DMS53 (cell line): ENCODE results near the gene SSH3.

Source experiments
- DNase-seq: peaks from one replicate; lab custom pipeline; 2025; lab: John Stamatoyannopoulos, UW

The SSH3 gene

DNA sequence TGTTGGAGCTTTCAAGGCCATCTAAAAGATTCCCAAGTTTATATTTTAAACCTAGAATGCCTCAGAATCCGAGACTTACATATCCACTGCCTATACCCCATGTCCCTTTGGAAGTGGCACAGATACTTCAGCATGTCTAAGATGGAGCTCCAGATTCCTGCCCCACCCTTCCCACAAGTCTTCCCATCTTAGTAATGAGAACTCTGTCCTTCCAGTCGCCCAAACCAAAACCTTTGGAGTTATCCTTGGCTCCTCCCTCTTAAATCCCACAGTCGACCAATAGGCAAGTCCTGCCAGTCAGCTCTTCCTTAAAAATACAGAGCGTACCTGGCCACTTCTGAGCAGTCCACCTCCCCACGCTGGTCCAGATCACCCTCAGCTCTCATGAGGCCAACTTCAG lies 45.7 kb downstream of the SSH3 start:
- no peak for DNase-seq

DNA sequence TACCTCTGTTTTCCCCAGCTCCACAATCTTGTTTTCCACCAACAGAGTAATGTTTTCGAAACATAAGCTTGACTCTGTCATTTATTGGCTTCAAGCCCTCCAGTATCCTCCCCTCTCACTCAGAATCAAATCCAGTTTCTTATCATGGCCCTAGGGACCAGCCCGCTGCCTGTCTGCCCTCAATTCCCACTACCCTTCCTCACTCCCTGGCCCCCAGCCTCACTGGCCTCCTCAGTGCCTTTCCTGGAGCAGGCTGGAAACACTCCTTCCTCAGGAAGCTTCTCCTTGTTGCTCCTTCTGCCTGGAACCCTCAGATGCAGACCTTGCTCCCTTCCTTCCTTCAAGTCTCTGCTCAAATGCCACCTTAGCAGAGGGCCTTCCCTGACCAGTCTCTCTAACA lies 46.1 kb downstream of the SSH3 start:
- DNase-seq = no peak

DNA sequence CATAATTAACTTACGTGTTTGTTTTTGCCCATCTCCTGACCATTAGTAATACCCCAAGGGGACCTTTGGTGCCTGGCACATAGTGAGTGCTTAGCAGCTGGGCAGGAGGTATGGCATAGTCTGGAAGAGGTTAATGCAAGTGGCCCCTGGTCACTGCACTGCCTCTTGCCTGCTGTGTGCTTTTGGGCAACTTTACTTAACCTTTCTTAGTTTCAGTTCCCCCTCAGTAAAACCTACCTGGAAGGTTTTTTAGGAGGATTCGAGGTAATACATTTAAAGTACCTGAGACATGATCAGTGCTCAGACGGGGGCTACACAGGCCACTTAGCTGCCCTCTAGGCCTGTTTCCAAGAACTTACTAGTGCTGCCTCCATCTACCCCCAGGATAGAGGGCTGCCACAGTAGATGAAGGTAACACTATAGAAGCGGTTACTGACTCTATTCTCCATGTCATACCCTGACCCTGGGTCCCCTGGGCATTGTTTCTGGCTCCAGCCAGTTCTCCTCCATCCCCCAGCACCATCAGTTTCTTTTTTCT lies 46.7 kb downstream of the SSH3 start:
- no peak for DNase-seq

DNA sequence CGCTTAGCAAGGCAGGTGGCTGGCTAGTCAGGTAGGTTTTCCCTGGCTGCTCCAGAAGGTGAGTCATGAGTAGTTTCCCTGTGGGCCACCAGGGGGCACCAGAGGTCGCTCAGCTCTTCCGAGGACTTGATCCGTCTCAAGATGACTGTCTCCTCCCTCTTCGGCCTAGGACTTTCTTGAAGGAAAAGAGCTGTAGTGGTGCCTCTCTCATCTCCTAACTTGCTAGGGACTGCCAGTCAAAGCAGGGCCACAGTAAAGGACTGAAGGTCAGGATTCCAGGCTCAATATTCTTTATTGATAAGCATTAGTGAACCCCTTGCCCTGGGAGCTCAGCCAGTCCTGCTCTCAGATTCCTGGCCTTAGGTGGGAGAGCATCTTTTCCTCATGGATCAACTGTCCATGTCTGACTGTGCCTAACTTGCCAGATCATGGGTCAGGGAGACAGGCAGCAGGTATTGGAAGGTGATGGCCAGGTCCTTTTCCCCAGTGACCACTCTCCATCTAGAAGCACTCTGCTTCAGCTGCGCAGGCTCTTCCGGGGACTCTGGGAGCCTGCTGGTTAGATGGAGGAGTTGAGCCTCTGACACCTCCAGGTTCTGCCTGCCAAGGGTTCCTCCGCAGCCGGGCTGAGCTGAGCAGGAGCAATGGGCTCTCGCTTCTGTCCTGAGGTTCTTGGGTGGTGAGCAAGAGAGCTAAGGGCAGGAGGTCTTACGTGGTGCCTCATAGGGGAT lies 48.1 kb downstream of the SSH3 start:
- DNase-seq = peak; percentile 84

DNA sequence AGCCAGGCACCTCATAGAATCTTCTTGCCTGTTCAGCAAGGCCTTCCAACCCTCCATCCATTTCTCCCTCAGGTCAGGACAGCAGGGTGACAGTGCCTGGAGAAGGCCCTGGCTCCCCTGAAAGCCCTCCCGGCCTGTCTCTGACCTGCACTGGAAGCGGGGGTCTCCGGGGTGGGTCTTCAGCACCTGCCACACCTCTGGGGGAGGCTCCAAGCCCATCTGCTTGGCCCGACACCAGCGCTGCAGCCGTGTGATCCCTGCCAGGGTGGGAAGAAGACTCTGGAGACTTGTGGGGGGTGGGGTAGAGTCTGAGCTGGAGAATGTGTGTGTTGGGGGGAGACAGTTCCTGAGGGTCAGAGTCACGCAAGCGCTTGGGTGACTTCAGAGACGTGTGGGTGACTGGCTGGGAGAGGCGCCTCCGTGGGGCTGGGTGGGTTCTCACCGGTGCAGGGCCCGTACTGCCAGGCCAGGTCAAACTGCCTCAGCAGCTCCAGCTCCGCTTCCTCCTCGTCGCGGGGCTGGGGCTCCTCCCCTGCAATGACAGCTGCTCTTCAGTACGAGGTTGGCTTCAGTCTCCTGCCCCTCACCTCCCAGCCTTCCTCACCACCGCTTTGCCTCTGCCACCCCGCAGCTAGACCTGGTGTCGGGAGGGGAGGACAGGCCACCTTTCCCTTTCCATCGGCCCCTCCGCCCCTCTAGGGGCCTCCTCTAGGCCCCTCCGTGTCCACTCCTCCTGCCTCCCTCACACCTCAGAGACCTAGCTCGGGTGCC lies 49.4 kb downstream of the SSH3 start:
- DNase-seq = peak; percentile 96

DNA sequence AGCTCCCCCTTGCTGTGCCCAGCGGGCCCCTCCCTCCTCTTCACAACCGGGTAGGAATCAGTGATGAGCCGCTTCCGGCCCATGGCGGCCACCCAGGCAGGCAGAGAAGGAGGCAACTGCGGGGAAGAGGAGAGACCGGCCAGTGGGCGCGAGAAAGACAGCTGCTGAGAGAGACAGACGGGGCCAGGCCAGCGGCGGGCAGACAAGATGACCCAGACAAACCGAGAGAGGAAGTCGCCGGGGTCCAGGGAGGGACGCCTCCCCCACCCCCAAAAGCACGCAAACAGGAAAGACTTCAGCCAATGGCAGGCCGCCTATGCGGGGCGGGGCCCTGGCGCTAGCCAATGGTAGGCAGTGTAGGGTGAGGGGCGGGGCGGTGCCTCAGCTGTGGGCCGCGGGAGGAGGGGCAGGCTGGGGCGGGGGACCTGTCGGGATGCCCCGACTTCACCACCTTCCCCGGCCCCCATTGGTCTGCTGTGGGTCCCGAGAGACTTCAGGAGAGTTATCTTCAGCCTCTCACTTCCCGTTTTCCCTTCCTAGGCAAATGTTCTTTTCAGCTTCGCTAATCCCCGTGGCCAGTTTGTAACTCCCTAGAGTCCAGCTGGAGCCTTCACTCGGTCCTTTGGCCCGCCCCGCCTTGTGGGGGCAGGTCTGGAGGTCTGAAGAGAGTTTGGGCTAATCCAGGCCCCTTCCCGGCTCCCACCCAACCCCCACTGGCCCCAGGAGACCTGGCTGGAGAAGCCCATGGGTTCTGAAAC lies 50.2 kb downstream of the SSH3 start, which contains the start of gene POLD4:
Gene POLD4, minus strand, starts transcription at position 230 of the 758 bp plus-strand sequence. Its CDS starts 147 bp downstream, at position 83.
- DNase-seq = peak; percentile 99

DNA sequence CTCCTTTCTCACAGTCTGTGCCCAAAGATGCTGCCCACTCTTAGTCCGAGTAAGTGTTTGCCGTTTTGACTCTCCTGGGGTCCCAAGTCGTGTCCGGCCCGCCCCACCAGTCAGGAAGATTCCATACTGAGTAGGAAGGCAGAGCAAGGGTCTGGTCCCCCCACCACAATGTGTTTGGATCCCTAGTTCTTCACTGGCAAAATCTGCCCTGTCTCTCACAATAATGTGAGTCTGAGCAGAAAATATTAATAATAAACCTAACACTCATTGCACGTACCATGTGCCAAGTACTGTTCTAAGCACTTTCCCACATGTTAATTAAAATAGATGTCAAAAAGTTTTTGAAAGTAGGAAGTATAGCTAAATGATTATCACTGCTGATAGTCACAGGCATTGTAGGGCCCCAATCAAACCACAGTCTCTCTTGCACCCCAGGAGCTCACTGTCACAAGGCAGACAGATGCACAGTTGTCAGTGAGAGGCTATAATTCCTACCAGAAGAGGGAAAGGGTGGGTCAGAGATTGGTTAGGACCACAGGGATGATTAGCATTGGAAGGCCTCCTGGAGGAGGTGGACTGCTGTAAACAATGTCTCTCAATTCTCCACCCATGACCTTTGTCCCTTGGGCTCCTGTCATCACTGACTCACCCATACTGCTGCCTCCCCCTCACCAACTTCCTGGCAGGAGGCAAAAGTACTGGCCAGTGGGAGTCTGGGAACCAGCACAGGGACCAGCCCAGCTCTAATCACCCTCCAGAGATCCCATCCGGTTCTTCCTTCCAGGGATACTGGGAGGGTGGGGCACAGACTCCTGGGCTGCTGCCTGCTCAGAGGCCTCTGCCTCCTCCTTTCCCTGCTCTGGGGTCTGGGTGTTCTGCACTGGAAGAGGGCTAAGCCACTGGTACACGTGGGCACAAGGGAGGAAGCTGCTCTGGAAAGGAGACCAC lies 51.0 kb downstream of the SSH3 start:
- DNase-seq = peak; percentile 92

DNA sequence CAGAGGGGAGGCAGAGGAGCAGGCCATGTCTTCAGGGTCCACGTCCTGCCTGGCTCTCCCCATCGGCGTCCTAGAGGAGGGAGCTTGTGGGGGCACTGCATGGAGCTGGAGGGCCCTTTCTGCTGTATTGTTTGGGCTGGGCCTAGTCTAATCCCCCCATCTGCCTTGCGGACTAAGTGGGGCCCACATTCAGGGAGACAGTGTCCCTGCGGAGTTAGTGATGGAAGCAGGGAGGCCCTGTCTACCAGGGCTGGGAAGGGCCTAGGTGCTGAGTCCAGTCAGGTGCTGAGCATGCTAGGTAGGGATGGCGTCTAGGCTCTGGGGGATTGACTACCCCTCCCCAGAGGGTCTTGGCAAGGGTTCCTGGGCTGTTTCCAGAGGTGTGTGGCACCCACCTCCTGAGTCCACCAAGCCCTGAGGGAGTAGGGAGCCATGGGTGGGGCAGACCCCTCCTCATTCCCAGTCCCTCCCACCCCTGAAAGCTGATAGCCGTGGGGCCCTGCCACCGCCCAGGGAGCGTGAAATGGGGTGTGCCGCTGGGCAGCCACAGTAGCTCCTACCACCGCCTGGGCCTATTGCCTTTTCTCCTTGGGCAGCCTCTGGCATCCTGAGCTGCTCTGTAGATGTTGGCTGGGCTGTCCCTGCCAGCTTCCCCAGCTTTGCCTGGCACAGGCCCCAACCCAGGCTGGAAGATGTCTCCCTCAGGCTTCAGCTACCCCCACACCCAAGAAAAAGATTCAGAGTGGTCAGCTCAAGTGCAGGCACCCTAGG lies 51.9 kb downstream of the SSH3 start:
- no peak for DNase-seq

DNA sequence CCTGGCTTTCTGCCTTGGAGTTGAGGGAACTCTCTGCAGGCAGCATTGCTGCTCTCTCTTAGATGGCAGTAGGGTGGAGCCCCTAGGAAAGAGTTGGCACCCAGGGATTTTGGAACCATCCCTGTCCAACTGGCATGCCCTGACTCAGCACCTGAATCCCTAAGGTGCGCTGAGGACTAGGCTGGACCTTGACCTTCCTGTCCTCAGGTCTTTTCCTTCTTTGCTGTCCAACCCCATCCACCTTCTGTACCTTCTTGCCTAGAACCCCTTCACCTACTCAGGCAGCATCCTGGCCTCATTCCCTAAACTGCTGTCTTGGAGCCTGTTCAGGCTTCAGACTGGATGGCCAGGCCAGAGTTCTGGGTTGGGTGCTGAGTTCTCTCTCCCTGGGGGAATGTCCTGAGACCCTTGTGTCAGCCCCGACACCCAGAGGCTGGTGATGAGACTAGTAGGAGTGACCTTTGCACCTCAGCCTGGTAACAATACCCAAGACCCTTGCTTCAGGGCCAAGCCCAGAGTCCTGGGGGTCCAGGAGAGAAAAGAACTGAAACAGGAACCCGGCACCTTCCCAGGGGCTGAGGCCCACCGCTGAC lies 52.6 kb downstream of the SSH3 start:
- no peak for DNase-seq

DNA sequence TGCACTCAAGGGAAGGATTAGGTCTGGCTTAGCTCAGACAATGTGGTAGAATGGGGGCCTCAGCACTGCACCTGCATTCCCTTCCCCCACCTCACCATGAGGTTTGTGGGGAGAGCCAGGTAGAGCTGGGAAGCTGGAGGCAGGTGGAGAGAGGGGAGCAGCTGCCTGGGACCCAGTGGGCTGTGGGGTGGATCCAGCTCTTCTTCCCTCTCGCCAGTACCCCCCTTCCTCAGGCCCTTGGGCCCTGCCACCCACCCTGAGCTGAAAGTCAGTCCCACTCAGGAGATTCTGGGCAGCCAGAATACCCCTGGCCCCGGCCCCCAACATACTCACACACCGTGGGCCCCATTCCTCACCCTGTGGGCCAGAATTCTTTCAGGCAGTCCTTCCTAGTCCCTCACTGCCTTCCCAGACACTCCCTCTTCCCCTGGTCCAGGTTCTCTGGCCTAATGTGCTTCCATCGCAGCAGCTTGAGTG lies 53.1 kb downstream of the SSH3 start:
- no peak for DNase-seq

DNA sequence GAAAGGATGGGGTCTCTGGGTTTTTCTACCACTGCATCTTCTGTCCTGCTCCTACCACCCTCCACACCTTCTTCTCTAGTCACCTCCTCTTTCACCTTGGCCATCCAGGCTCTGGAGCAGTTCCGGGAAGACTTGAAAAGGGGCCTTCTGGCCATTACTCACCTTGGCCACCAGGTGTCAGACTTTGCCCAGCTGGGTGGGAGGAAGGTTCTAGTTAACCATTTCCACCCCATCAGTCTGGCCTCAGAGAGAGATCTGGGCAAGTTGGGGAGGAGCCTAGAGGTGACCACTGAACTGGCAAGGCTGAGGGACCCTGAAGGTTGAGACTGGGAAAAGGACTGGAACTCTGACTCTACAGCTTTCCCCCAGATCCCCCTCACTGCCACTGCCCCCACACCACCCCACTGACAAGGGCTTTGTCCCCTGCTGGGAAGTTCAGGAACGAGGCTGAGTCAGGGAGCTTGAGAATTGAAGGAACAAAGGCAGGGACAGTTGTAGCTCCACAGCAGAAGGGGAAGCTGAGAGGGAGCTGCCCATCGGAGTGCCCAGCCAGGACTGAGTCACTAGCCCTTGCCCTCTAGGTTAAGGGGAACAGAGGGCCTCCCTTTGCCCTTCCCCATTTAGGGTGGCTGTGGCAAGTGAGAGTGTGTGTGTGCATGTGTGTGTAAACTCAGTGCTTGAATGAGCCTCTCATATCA lies 53.7 kb downstream of the SSH3 start:
- DNase-seq = peak; percentile 91

DNA sequence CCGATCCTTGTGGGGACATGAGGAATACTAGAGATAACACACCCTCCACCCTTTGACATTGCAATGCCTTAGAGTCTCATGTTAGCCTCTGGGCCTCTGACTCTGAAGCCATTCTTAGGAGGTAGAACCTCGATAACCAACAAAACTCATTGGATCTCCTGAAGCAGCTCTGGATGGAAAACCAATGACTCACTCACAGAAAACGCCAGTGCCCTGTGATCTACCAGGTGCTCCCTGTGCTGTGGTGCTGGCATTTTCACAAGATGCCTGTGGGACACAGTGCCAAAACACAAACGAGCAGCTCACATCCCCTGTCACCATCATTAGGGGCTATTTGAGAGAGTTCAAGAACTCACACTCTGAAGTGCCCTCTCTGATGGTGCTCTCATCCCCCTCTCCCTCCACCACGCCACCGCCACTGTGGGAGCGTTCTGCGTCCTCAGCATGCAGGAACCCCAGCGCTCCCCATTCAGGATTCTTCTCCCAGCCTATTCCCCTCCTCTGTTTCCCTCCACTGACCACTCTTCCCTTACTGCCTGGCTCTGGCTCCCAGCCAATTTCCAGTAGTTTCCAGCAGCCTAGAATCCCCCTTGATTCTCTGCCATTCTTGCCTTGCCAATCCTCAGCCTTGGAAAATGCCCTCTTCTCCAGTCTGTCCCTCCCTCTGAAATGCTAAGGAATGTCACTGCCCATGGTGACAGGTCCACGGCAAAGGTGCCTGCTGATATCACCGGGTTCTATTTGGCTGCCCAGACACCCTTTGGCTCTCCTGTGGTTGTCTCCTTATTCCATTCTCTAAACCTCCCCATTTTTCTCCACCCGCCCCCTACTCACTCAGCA lies 54.7 kb downstream of the SSH3 start:
- no peak for DNase-seq
